Adrenal gland (tissue), 12 donors: ENCODE results near the gene ATP11A. TPM values are rescaled to one million over a fixed set of nuclear protein-coding genes. Genes with fewer than 3 reads are reported as not detected.

Experiments used
- DNase-seq, 7 donors: peaks; one replicate each; pipeline ENCODE4 v3.0.0-alpha.2; 2019 to 2020
- H3K27ac ChIP-seq, 5 donors: fragments of 200-600 bp; sonication (generic) in 4 of 5; 1 replicate in 3 of 5; 2 replicates in 2 of 5; pipeline versions ENCODE4 v1.5.1 to v1.8.0; 2016 to 2020; ENCODE audit warnings: mild to moderate bottlenecking in 1 of 5
- H3K27me3 ChIP-seq: fragments of 200-600 bp; 2 replicates; pipeline ENCODE4 v1.8.0; 2021
- H3K36me3 ChIP-seq, 2 donors: fragments of 200-600 bp; replicated peaks in 1 of 2; 1 replicate in 1 of 2; 2 replicates in 1 of 2; pipeline versions ENCODE4 v1.5.1 to v1.8.0; 2018 to 2022
- H3K4me1 ChIP-seq, 2 donors: fragments of 200-600 bp; replicated peaks in 1 of 2; 1 replicate in 1 of 2; 2 replicates in 1 of 2; pipeline versions ENCODE4 v1.5.1 to v1.8.0; 2018 to 2021
- H3K4me3 ChIP-seq, 4 donors: fragments of 200-600 bp; sonication (generic) in 3 of 4; one replicate each; pipeline ENCODE4 v1.5.1; 2016 to 2018
- H3K9me3 ChIP-seq, 3 donors: fragments of 200-600 bp; sonication (generic) in 1 of 3; replicated peaks in 1 of 3; 1 replicate in 2 of 3; 2 replicates in 1 of 3; pipeline versions ENCODE4 v1.5.1 to v1.8.0; 2016 to 2021
- CTCF ChIP-seq, 6 experiments: fragments of 450-650 bp in 4 of 6; fragments of 200-600 bp in 2 of 6; sonication (generic) in 1 of 6; IDR thresholded peaks; 1 replicate in 5 of 6; 2 replicates in 1 of 6; pipeline versions ENCODE4 v1.5.1 to v1.8.0; 2016 to 2021; ENCODE audit warnings: antibody characterized with exemption in 6 of 6, mild to moderate bottlenecking in 2 of 6, moderate library complexity in 1 of 6
- POLR2A ChIP-seq, 2 donors: fragments of 450-650 bp; IDR thresholded peaks; one replicate each; pipeline ENCODE4 v1.6.1; 2017; ENCODE audit warnings: antibody characterized with exemption in 2 of 2, mild to moderate bottlenecking in 2 of 2, moderate library complexity in 1 of 2
- WGBS, 4 donors: extraction: QIAGEN DNeasy Blood & Tissue Kit in 2 of 4; methylation state at CpG; one replicate each; pipeline versions ENCODE4 v1.1.5 to v1.1.7; 2013 to 2017; 5-methylcytosine and 5-hydroxymethylcytosine counted together
- intact Hi-C, 2 donors: fragments of 100-400 bp; cut with DNase I; formaldehyde crosslinking; loops; one replicate each; pipeline versions ENCODE4 v1.14.1 to v1.15.0; 2022 to 2023
- polyA plus RNA-seq, 3 donors: library from polyadenylated mRNA; stranded (reverse); fragments of 200-250 nt in 2 of 3; fragments of 350-450 nt in 1 of 3; fragmentation: Illumina TruSeq in 1 of 3; extraction: RNeasy Lipid Tissue Mini Kit (QIAGEN cat#74804) in 1 of 3; gene quantifications; one replicate each; pipeline ENCODE4 v1.2.3, GENCODE V29; 2013 to 2014
- total RNA-seq, 9 donors: library from RNA; depleted of rRNA in 4 of 9; stranded (reverse); fragments of >200 nt in 4 of 9; fragments of 120-200 nt in 1 of 9; fragmentation: NEBNext Ultra II Directional in 1 of 9; extraction: Animal tissue kit (Norgen Biotek cat#: 25700) in 1 of 9; gene quantifications; one replicate each; pipeline versions ENCODE4 v1.1.0 to v1.2.4, GENCODE V29; 2013 to 2023
- donor health status: healthy with polysubstance abuse.
- donor health status: Bipolar disorder and iron deficiency.
- donor health status: DM: yes; HTN: yes; CAD: no.
- donor health status: DM: no; HTN: no; CAD: no.
- donor health status: DM: no; HTN: no; CAD: no.
- donor health status: DM: yes; HTN: yes; CAD: no.

The ATP11A gene
- total and polyA plus RNA-seq, 12 donors: 6.0 to 94.1 (median 29.8) TPM

GRCh38 chr13:112741835-112742570, 52.2 kb downstream of the ATP11A start:
- Histone ChIP-seq H3K36me3 (no peaks in the 10 kb centered on the region), H3K4me1 (peaks cover 0 to 14% of the 10 kb centered on the region in 2 donors), H3K27me3 (no peaks in the 10 kb centered on the region), H3K4me3 (no peak overlapping the region), H3K27ac (peak overlapping the region in 2 of 5 donors; percentile 72 to 89), H3K9me3 (no peaks in the 10 kb centered on the region)
- WGBS, 4 donors: 88 to 95% (median 92%) methylated on average over 17 to 18 of the region's 18 CpGs
- TF ChIP-seq POLR2A (IDR thresholded peaks at IDR 0.05) (no peak), CTCF (IDR thresholded peaks at IDR 0.05) (no peak)
- no peak for DNase-seq
- intact Hi-C loops: no loop called here

GRCh38 chr13:112742583-112742982, 52.7 kb downstream of the ATP11A start:
- TF ChIP-seq POLR2A (IDR thresholded peaks at IDR 0.05): no peak
- Histone ChIP-seq H3K4me1 (peaks cover 0 to 14% of the 10 kb centered on the region in 2 donors), H3K4me3 (no peak overlapping the region), H3K9me3 (no peaks in the 10 kb centered on the region), H3K27ac (no peak overlapping the region), H3K27me3 (no peaks in the 10 kb centered on the region), H3K36me3 (no peaks in the 10 kb centered on the region)
- no peak for DNase-seq
- 94 to 98% (median 96%) methylated on average over 14 of the region's 14 CpGs for WGBS, 4 donors
- intact Hi-C loops: no loop called here

GRCh38 chr13:112743451-112744167, 53.8 kb downstream of the ATP11A start:
- Histone ChIP-seq H3K4me1 (peaks cover 0 to 14% of the 10 kb centered on the region in 2 donors), H3K4me3 (no peak overlapping the region), H3K36me3 (no peaks in the 10 kb centered on the region), H3K9me3 (no peaks in the 10 kb centered on the region), H3K27me3 (no peaks in the 10 kb centered on the region), H3K27ac (no peak overlapping the region)
- DNase-seq: no peak
- intact Hi-C loops: no loop called here
- WGBS, 4 donors: 92 to 95% (median 93%) methylated on average over 12 of the region's 12 CpGs
- TF ChIP-seq CTCF (IDR thresholded peaks at IDR 0.05) (no peak), POLR2A (IDR thresholded peaks at IDR 0.05) (no peak)

- H3K27ac ChIP-seq: no peak overlapping the region
- intact Hi-C loops: no loop called here
- no peak overlapping the region for H3K4me3 ChIP-seq
- H3K36me3 ChIP-seq: no peaks in the 10 kb centered on the region
- peaks cover 0 to 14% of the 10 kb centered on the region in 2 donors for H3K4me1 ChIP-seq
- H3K9me3 ChIP-seq: no peaks in the 10 kb centered on the region
- H3K27me3 ChIP-seq: no peaks in the 10 kb centered on the region
- no peak for DNase-seq
- 71 to 77% (median 75%) methylated on average over 21 to 22 of the region's 22 CpGs for WGBS, 4 donors
- TF ChIP-seq CTCF (IDR thresholded peaks at IDR 0.05): no peak
- TF ChIP-seq POLR2A (IDR thresholded peaks at IDR 0.05): no peak
Observed at GRCh38 chr13:112744168-112745021, 54.6 kb downstream of the ATP11A start.
